Breast epithelium (tissue), 4 donors: ENCODE measurements around the gene SERTAD1. TPM values are rescaled to one million over a fixed set of nuclear protein-coding genes. Genes with fewer than 3 reads are reported as not detected.

Experiments
- DNase-seq, 2 donors: peaks; one replicate each; pipeline ENCODE4 v3.0.0-alpha.2; 2019; ENCODE audit warnings: low spot score in 2 of 2
- H3K27ac ChIP-seq, 2 donors: fragments of 200-600 bp; sonication (generic) in 1 of 2; one replicate each; pipeline ENCODE4 v1.5.1; 2016 to 2019; ENCODE audit warnings: mild to moderate bottlenecking in 1 of 2
- H3K27me3 ChIP-seq, 2 donors: fragments of 200-600 bp; sonication (generic) in 1 of 2; one replicate each; pipeline versions ENCODE4 v1.5.1 to v1.6.0; 2017 to 2019; ENCODE audit warnings: control low read depth in 1 of 2, mild to moderate bottlenecking in 1 of 2
- H3K36me3 ChIP-seq: fragments of 200-600 bp; one replicate; pipeline ENCODE4 v1.5.1; 2019
- H3K4me1 ChIP-seq, 2 donors: fragments of 200-600 bp; sonication (generic); one replicate each; pipeline ENCODE4 v1.5.1; 2016 to 2019; ENCODE audit warnings: control low read depth in 1 of 2
- H3K4me3 ChIP-seq, 3 donors: fragments of 200-600 bp; sonication (generic); 1 replicate in 2 of 3; 2 replicates in 1 of 3; pipeline ENCODE4 v1.5.1; 2016 to 2019; ENCODE audit warnings: mild to moderate bottlenecking in 3 of 3, moderate library complexity in 2 of 3
- H3K9me3 ChIP-seq, 2 donors: fragments of 200-600 bp; sonication (generic) in 1 of 2; one replicate each; pipeline ENCODE4 v1.5.1; 2016 to 2019; ENCODE audit warnings: control low read depth in 1 of 2
- POLR2A ChIP-seq: fragments of 450-650 bp; IDR thresholded peaks from one replicate; pipeline ENCODE4 v1.6.1; 2016; ENCODE audit warnings: antibody characterized with exemption, mild to moderate bottlenecking, moderate library complexity
- POLR2AphosphoS5 ChIP-seq, 3 donors: sonication (generic); formaldehyde crosslinking; IDR thresholded peaks; one replicate each; pipeline ENCODE4 v1.6.1; 2017; ENCODE audit warnings: antibody characterized with exemption in 3 of 3
- intact Hi-C: fragments of 100-400 bp; cut with DNase I; formaldehyde crosslinking; loops from one replicate; pipeline ENCODE4 v1.15.1; 2023; ENCODE audit warnings: low total_unique reads
- total RNA-seq, 3 donors: library from RNA; depleted of rRNA; stranded (reverse); fragments of >200 nt; gene quantifications; one replicate each; pipeline ENCODE4 v1.1.0, GENCODE V29; 2016
- TF ChIP-seq, protein P1 (sequence below), 3 donors: fragments of 450-650 bp; IDR thresholded peaks; one replicate each; pipeline ENCODE4 v1.5.1; 2016 to 2017; ENCODE audit warnings: antibody characterized with exemption in 3 of 3, mild to moderate bottlenecking in 3 of 3, moderate library complexity in 3 of 3

Gene SERTAD1
- total RNA-seq, 3 donors from 2014 or later, result 10.4 to 25.3 (median 18.0) TPM

DNA sequence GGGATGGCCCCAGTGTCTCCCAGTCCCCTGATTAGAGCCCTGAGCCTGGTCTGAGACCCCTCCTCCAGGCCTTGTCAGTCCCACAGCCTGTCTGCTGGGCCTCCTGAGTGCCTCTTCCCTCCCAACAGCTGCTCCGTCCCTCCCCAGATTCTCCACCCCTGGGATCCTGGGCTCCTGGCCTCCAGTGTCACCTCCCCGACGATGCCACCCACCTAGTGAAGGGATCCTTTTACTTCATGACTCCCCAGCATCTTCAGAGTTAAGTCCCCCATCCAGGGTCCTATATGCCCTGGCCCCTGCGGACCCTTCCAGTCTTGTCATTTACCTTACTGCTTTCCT is 8.2 kb downstream of the SERTAD1 start:
- H3K9me3 ChIP-seq, result no peaks in the 10 kb centered on the region
- intact Hi-C loops, result no loop called here
- H3K27me3 ChIP-seq, result no peaks in the 10 kb centered on the region
- TF ChIP-seq POLR2AphosphoS5 (IDR thresholded peaks at IDR 0.05) (no peak), POLR2A (no peak)
- TF ChIP-seq, protein P1, sequence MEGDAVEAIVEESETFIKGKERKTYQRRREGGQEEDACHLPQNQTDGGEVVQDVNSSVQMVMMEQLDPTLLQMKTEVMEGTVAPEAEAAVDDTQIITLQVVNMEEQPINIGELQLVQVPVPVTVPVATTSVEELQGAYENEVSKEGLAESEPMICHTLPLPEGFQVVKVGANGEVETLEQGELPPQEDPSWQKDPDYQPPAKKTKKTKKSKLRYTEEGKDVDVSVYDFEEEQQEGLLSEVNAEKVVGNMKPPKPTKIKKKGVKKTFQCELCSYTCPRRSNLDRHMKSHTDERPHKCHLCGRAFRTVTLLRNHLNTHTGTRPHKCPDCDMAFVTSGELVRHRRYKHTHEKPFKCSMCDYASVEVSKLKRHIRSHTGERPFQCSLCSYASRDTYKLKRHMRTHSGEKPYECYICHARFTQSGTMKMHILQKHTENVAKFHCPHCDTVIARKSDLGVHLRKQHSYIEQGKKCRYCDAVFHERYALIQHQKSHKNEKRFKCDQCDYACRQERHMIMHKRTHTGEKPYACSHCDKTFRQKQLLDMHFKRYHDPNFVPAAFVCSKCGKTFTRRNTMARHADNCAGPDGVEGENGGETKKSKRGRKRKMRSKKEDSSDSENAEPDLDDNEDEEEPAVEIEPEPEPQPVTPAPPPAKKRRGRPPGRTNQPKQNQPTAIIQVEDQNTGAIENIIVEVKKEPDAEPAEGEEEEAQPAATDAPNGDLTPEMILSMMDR (IDR thresholded peaks at IDR 0.05), result no peak
- H3K36me3 ChIP-seq, result no peaks in the 10 kb centered on the region
- peaks cover 2 to 13% of the 10 kb centered on the region in 2 donors for H3K4me1 ChIP-seq
- peak overlapping the region; percentile 90 to 96 for H3K27ac ChIP-seq
- DNase-seq, result no peak
- H3K4me3 ChIP-seq, result peak overlapping the region in 1 of 3 donors; percentile 34

GRCh38 chr19:40416918-40417642 is 8.7 kb downstream of the SERTAD1 start:
- intact Hi-C loops, result no loop called here
- H3K4me1 ChIP-seq, result peaks cover 2 to 10% of the 10 kb centered on the region in 2 donors
- no peaks in the 10 kb centered on the region for H3K36me3 ChIP-seq
- H3K27ac ChIP-seq, result peak overlapping the region; percentile 90 to 96
- DNase-seq, result peak in 1 of 2 donors; percentile 71
- no peaks in the 10 kb centered on the region for H3K9me3 ChIP-seq
- H3K27me3 ChIP-seq, result no peaks in the 10 kb centered on the region
- TF ChIP-seq POLR2A (peak; percentile 50), POLR2AphosphoS5 (IDR thresholded peaks at IDR 0.05) (peak; percentile 17 to 68 (median 47))
- TF ChIP-seq, protein P1 (IDR thresholded peaks at IDR 0.05), result no peak
- peak overlapping the region in 1 of 3 donors; percentile 34 for H3K4me3 ChIP-seq

GRCh38 chr19:40415768-40416167 is 10.0 kb downstream of the SERTAD1 start:
- intact Hi-C loops, result no loop called here
- TF ChIP-seq POLR2AphosphoS5 (IDR thresholded peaks at IDR 0.05), result no peak
- H3K9me3 ChIP-seq, result no peaks in the 10 kb centered on the region
- peaks cover 0 to 7% of the 10 kb centered on the region in 2 donors for H3K4me1 ChIP-seq
- H3K27ac ChIP-seq, result peak overlapping the region in 1 of 2 donors; percentile 90
- H3K27me3 ChIP-seq, result no peaks in the 10 kb centered on the region
- H3K36me3 ChIP-seq, result no peaks in the 10 kb centered on the region
- no peak overlapping the region for H3K4me3 ChIP-seq
- DNase-seq, result no peak

DNA sequence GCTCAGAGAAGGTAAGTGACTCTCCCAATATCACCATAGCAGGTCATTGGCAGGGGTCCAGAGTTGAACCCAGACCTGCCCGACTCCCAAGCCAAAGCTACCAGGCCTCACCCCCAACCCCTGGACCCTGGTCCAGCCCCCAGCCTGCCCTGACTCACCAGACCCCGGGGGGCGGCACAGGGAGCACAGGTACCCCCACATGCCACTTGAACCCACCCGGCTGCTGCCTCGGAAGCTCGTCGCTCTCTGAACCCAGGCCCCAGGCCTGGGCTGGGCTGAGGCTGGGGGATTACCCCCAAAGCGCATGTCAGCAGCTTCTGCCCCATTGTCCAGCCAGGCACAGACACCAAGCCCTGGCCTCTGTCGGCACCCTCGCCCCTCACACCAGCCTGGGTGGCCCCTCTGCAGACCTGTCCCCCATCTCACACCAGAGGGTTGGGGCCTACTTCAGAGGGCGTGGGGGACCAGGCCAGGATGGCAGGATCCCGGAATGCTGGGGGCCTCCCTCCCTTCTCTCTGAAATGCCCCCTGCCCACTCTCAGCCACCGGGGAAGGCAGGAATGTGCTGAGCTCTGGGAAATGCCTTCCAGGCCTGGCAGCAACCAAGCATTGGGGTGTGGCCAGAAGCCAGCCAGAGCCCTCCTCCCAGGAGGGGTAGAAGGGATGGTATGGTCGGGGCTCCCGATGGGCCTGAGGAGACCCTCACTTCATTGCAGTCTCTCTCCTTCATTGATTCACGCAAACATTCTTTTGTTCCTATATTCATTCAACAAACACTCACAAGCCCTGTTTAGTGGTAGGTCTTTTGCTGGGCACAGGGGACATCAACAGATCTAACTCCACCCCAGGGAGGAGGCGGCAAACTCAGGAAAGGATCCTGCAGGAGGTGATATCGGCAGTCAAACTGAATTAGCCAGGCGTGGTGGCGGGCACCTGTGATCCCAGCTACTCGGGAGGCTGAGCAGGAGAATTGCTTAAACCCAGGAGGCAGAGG is 11.0 kb downstream of the SERTAD1 start:
- no peak for TF ChIP-seq POLR2A
- TF ChIP-seq, protein P1 (IDR thresholded peaks at IDR 0.05), result no peak
- TF ChIP-seq POLR2AphosphoS5 (IDR thresholded peaks at IDR 0.05), result no peak
- H3K4me3 ChIP-seq, result no peak overlapping the region
- H3K36me3 ChIP-seq, result no peaks in the 10 kb centered on the region
- no peak for DNase-seq
- peaks cover 0 to 7% of the 10 kb centered on the region in 2 donors for H3K4me1 ChIP-seq
- H3K9me3 ChIP-seq, result no peaks in the 10 kb centered on the region
- H3K27me3 ChIP-seq, result no peaks in the 10 kb centered on the region
- intact Hi-C loops, result no loop called here
- peak overlapping the region; percentile 19 to 21 for H3K27ac ChIP-seq

DNA sequence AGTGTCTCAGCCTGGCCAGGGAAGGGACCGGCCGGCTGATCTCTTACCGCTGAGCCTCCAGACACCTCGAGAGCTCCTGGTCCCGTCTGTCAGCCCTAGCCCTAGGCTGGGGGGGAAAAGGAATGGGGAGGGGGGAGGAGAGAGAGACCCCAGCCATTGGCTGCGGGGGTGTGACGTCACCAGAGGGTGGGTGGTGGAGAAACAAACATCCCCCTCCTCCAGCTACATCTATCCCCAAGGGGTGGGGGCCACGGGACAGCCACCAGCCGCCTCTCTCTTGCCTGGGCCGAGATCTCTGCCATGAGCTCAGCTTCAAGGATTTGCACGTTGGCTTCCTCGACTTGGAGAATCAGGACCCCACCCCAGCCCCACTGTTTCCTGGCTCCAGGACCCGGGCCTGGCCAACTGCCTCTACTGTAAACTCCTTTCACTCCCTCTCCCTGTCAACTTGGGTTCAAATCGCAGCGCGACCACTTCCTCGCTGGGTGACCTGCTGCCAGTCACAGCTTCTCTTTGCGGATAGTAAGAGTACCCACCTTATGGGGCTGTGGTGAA is 12.4 kb downstream of the SERTAD1 start, which contains the start of gene PRX:
TSS of gene PRX (minus strand) at position 88 of the 555 bp plus-strand sequence. CDS start 5,446 bp downstream, outside the sequence.
- Histone ChIP-seq H3K27ac (peak within 1 kb of the TSS; percentile 72 to 85), H3K4me3 (peak within 1 kb of the TSS in 2 of 3 donors; percentile 17 to 39), H3K9me3 (no peaks in the 10 kb centered on the region), H3K27me3 (no peaks in the 10 kb centered on the region), H3K4me1 (peaks cover 0 to 7% of the 10 kb centered on the region in 2 donors), H3K36me3 (no peaks in the 10 kb centered on the region)
- intact Hi-C loops, result no loop called here
- no peak for DNase-seq
- TF ChIP-seq POLR2A (no peak), POLR2AphosphoS5 (IDR thresholded peaks at IDR 0.05) (no peak)
- TF ChIP-seq, protein P1 (IDR thresholded peaks at IDR 0.05), result no peak
